ENCODE measurements around the gene CLDND2.
"Not testable (repeated sequence)": the region's sequence is repeated elsewhere in the genome, so short reads cannot be mapped to it uniquely, and the experiment has no call there.

Gene CLDND2, protein sequence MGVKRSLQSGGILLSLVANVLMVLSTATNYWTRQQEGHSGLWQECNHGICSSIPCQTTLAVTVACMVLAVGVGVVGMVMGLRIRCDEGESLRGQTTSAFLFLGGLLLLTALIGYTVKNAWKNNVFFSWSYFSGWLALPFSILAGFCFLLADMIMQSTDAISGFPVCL

DNA sequence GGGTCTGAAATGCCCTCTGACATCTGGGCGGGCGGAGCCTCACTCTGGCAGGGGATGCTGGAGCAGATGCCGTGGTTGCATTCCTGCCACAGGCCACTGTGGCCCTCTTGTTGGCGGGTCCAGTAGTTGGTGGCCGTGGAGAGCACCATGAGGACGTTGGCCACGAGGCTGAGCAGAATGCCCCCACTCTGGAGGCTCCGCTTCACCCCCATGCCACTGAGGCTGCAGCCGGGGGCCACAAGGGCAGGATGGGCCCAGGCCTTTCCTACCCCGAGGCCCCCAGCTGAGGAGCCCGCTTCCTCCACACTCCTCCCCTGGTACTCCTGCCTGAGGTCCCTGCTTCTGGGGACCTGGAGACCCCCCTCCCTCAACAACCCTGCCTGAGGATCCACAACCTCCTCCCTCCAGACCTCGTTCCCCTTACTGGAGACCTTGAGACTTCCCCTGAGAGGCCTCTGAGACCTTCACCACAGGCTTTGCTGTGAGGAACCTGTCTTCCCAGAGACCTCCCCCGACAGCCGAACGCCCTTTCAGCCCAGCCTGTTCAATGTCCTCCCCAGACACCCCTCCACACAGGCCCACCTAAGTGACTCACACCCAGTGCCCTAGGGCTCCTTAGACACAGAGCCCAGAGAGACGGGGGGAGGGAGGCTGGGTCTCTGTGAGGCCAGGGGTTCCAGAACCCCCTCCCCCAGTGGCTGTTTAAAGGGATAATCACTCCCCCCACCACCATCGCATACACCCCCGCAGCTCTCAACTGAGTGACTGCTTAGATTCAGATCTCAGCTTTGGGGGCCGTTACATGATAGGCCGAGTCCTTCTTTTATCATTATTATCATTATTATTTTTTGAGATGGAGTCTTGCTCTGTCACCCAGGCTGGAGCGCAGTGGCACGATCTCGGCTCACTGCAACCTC is at the start of gene CLDND2:
Gene CLDND2 (minus strand): TSS at position 638 of the 917 bp plus-strand sequence. CDS start 426 bp downstream, at position 212.
- no peak for DNase-seq

DNA sequence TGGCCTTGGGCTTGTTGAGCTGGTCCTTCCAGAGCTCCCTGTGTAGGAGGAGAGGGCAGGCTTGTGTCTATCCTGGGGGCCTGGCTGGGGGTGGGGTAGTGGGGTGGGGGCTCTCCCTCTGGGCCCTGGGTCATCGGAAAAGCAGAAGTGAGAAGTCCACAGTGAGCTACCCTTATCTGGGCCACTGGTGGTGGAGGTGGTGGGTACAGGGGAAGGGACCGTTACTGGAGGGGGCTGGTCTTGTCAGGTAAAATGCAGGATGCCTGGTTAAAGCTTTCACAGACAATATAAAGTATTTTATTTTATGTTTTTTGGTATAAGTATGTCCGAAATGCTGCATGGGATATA is 49.0 kb upstream of the CLDND2 start:
- no peak for DNase-seq

DNA sequence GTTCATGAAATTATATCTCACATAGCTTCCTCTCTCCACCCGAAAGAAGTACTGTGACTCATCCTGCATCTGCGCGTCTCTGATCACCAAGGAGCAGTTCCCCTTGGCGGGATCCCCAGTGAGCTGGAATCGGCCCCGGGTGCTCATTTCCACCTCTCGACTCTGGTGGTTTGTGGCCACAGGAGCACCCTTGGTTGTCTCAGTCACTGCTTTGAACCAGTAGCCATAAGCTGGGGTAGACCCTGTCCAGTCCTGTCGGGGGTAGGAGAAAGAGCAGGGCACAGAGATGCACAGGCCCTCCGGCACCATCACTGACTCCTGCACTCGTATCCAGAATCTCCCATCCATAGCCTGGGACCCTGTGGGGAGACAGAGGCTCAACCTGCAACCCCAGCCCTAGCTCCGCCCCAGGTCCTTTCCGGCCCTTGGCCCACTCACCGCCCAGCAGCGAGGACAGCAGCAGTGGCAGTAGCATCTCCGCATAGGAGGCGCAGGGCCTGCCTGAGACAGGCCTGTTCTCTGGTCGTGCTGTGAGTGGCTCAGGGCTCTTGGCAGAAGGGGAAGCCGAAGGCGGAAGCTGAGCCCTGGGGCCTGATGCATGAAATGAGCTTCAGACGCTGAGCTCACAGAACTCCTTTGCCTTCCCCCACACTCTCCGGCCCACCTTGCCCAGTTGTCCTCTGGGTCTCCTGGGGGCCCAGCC is 48.5 kb upstream of the CLDND2 start, which contains the start of gene SIGLEC10:
Gene SIGLEC10 (minus strand): TSS at position 536 of the 703 bp plus-strand sequence. CDS start 61 bp downstream, at position 475.
- DNase-seq, result no peak

DNA sequence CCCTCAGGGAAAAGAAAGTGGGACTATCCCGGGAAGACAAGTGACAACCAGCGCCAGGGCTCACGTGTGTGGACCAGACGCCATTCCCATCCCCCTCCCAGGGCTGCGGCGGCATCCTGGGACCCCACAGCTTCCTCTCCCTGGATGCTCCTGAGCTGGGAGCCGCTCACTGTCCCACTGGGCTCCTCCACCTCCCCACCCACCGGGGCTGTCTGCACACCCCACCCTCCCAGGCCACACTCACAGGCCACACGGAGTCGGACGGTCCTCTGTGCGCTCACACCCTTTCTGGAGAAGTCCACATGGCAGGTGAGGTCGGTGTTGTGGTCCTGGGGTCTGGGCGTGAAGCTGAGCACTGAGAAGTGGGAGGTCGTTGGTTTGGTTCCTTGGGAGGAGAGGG is 47.6 kb upstream of the CLDND2 start:
- not testable (repeated sequence) for DNase-seq

DNA sequence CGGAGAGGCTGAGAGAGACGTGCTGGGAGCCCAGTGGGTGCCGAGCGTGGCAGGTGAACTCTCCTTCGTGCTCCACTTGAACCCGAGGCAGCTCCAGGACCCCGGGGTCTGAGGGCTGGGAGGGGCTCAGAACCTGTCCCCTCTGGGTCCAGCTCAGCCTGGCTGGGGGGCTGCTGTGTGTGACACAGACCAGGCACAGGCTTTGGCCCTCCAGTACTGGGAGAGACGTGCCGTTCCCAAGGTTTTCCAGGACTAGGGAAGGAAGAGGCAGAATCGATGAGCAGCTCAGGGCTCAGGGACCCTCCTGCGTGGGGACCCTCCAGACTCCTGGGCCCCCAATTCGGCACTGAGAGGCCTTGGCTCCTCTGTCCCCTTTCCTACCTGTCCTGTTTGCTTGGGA is 46.4 kb upstream of the CLDND2 start:
- no peak for DNase-seq

DNA sequence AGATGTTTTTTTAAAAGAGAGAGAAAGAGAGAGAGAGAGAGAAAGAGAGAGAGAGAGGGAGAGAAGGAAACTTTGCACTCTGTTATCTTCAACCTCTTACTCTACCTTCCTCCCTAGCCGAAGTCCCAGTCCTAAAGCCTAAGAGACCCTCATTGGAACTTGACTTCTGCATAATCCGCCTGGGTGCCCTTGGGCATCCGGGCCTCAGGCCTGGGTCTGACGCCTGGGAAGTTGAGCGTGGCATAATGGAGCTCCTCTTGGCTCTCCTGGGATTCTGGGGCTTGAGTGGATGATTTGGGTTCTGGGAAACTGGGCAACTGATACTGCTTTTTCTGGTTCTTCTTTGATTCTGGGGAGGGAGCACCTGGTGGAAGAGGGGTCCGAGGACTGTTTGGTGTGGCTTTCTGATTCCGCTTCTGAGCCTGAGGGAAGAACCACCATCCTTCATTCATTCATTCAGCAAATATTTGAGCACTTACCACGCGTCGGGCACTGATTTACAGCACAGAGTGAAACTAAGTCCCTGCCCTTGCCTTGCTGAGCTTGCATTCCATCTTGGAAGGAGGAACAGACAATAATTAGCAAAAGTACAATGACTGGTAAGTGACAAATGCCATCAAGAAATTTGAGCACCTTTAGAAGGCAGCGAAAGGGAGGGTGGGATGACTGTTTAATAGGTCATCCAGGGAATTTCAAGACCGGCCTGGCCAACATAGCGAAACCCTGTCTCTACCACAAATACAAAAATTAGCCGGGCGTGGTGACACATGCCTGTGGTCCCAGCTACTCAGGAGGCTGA is 42.3 kb upstream of the CLDND2 start:
- DNase-seq, result no peak

DNA sequence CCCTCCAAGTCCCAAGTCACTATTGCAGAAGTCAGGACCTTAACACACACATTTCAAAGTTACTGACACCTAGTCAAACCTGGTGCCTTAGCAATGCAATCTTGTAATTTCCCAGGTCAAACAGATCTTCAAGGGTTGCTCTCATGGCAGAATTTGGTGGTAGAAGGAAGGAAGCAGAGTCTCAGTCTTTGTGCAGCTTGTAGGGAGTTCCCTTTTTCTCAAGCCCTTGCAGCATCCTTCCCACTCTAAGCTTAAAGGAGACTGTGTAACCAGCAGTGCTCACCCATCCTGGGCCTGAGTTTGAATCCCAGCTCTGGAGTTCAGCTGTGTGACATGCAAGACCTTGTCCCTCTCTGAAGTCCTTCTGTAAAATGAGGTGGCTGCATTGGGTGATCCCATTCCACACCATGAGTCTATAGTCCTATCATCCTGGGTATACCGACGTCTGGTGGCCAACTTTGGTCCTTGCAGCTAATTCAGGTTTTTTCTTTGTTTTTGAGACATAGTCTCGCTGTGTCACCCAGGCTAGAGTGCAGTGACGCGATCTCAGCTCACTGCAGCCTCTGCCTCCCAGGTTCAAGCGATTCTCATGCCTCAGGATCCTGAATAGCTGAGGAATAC is 38.8 kb upstream of the CLDND2 start:
- no peak for DNase-seq

DNA sequence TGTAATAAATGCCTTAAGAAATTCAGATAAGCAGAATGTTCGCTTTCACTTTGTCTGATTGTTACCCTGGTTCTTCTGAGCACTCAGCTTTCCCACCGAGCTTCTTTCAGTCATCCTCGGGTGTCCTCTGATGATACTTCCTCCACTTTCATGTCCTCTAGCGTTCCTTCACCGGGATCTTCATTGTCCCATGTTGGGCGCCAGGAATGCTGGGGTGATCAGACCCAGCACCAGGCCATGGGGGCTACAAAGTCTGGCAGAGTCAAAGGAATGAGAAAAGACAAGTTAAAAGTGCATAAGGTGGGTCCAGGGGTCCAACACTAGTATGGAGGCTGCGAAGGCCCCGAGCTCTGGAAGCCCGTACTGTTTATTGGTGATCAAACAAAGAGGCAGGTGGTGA is 33.3 kb upstream of the CLDND2 start:
- no peak for DNase-seq

DNA sequence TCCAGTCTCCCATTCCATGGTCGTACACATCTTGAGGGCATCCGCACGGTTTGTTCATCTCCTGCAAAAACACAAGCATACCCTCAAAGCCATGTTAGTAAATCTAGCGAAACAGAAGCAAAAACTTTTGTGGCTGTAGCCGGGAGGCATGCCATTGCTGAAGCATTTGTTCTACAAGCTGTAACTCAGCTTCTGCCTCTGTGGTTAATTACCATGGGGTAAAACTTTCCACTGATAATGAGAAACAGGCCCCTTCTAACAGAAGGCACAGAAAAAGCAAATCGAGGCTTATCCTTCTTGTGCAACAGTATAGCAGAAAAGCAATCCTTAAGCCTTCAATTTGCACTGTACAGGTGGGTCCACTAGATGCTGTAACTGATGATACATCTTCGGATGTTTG is 31.1 kb upstream of the CLDND2 start:
- DNase-seq, result not testable (repeated sequence)

DNA sequence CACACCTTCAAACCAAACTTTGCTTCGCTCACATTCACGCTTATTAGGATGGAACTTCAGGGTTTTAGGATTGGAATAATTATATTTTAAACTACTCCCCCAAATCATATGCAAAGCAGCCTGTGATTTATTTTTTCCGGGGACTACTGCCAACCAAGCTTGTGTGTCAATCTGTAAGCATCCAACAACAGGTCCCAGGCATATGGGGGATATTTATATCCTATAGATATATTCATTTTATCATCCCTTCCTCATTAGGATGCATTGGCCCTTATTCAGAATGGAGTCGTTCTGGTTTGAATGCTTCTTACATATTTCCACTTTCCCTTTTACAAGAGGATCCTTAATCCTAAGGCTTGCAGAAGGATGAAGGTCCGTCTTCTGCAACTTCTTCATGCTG is 30.4 kb upstream of the CLDND2 start:
- DNase-seq, result no peak

DNA sequence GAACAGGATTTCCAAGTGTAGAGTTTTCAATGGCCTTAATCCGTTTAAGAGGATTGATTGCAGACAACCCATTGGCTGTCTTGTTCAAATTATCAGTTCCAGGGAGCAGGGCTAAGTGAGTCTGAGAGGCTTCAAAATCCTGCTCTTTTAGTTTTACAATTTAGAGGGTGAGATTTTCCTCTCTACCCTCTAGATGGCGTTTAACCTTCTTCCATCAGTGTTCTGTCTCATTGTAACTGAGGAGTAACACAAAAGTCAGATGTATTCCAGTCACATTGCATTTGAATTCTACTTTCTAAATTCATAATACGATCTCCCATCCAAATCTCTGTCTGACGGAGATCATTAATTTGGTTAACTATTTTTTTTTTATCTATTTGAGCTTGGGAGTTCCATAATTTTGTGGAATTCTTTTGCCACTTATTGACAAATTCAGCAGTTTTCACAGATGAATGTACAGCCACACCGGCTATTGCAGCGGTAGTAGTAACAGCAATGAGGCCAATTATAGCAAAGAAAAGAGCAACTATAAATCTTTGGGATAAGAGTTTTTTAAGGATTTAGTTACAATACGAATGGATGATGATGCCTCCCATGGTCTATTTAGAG is 29.4 kb upstream of the CLDND2 start:
- DNase-seq, result no peak

DNA sequence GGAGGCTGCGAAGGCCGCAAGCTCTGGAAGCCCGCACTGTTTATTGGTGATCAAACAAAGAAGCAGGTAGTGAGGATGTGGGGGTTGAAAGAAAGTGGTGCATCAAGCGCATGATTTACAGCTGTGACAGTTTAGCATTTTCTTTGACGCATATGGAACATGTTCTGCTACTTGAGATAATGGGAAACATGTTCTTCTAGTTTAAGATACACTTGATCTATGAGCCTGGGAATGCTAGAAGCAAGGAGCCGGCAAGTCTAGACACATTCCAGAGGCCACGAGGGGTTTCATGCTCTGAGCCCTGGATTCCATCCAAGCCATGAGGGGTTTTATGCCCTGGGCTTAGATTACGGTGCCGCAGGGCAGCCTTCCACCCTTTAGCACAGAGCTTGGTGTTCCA is 28.6 kb upstream of the CLDND2 start:
- DNase-seq, result not testable (repeated sequence)

DNA sequence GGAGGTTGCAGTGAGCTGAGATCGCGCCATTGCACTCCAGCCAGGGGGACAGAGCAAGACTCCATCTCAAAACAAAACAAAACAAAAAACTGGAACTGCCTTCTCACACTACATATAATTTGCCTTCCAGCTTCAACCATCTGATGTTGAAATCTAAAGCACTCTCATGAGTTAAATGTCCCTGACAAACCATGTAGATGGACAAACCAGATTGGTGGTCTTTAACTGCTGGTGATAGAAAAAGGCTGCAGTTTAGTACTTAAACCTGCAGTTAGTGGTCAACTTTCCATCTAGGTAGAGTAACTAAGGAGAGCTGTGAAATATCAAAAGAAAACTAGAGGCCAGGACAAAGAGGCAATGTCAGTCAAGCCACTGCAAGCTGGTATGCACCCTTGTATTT is 27.4 kb upstream of the CLDND2 start:
- DNase-seq, result no peak

DNA sequence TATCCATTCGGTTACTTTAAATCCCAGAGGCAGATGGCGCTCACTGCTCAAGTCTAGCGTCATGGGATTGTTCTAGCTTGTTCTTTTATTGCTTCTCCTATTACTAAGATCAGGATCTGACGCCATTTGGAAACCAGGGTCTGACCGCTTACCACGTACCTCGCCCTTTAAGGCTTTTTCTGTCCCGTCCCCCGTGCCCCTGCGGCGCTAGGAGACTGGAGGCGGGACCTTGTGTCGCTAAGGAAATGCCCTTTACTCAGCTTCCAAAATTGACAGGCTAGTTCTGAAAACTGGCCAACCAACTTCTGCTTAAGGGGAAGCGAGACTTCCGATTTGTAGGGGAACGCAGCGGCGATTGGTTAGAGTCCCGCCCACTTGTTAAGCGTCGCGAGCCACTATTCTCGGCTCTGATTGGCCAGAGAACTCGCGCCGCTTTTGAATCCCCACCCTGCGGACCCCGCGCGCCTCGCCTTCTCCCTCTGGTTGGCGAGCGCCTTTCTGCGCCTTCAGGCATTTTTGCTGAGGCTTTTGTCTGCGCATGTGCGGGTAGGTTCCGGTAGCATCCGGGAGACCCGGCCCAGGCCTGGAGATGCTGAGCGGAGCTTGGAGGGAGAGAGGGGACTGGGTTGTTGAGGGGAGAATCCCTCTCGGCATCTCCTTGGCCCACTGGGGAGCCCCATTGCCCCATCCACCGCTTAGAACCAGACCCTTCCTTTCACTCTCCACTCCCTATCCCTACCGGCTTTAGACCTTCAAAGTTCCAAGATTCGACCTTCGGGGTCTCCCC is 25.4 kb upstream of the CLDND2 start:
- DNase-seq, result no peak

DNA sequence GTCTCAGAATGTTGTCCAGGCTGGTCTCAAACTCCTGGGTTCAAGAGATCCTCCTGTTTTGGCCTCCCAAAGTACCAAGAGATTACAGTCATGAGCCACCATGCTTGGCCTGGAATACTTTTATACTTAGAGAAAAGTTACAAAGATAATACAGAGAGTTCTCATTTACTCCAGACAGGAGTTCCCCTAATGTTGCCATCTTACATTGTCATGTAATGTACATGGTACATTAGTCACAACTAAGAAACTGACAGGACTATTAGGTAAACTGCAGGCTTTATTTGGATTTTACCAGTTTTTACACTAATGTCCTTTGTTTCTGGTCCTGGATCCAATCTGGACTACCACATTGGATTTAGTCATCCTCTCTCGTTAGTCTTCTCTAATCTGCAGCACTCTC is 23.9 kb upstream of the CLDND2 start:
- DNase-seq, result no peak

DNA sequence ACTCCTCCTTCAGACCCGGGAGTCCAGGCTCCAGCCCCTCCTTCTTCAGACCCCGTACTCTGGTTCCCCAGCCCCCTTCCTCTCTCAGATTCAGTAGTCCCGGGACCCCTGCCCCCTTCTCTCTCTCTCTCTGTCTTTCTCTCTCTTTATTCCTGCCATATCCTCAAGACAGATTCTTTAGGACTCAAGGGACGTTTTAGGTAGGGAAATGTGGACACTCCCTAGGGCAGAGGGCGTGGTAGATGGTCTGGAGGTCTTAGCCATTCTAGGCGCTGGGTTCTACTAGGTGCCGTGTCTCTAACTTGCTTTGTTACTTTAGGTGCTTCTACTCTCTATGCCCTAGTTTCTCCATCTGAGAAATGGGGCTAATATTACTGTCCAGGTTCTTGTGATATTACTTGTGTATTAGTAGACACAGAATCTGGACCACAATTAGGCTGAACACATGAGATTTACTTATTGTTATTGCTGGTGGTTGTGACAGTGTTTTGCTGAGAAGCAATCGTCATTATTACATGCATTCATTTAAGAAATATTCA is 22.3 kb upstream of the CLDND2 start:
- DNase-seq, result no peak

DNA sequence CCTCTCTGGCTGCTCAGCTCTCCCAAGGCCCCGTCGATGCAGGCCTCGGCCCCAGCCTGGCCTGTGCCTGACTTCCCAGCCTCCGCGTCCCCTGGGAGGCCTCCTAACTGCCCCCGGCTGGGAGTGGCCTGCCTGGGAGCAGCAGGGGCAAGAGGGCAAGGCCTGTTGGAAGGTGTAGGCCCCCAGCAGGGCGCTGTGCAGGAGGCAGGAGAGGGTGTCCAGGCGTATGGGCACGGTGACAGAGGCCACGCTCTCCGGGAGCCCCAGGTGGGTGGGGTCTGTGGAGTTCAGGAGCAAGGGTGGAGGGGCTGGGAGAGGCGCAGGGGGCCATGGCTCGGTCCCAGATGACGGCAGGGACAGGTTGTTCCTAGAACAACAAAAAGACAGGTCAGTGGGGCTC is 20.3 kb upstream of the CLDND2 start:
- no peak for DNase-seq

DNA sequence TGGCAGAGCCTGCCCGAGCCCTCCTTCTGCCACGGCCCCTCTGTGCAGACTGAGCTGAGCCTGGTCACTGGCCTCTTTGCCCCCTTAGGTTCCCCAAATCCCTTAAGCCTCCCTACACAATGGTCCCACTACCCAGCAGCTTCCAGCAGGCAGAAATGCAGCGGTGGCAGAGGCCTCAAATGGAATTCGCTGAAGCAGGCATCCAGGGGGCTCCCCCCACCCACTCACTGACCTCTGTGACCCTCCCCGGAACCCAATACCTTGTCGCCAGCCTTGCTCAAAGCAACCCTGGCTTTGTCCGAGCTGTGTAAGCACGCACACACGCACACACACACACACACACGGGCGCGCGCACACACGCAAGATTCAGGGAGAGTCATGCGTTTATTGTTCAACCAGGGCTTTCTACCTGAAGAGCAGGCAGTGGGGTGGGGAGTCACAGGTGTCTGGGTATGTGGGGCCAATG is 19.2 kb upstream of the CLDND2 start, which contains the start of gene LIM2:
Gene LIM2 (minus strand): TSS at position 51 of the 466 bp plus-strand sequence. CDS start 531 bp downstream, outside the sequence.
- DNase-seq, result no peak

DNA sequence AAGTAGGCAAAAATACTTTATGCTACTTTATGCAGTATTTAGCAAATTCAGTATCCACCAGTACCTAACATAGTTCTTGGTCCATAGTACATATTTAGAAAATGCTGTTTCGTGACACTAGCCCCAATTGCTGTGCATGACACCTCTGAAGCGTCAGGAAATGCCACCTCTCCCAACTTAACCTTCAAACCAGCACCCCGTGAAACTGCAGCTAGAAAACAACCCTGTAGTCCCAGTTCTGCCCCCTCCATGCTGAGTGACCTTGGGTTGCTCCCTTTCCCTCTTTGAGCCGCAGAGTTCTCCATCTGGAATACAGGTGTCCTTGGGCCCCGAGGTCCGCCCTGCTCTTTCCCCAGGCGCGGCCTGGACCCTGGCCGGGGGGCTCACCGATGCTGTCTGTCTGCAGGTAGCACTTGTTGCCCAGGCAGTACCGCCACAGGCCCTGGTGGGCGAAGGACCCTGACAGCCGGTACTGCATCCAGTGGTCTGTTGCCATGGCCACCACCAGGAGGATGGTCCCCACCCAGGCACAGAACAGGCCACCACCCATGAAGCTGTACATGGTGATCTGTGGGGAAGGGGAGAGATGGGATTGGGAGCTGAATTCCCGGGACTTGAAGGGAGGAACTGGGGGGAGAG is 18.2 kb upstream of the CLDND2 start:
- no peak for DNase-seq

DNA sequence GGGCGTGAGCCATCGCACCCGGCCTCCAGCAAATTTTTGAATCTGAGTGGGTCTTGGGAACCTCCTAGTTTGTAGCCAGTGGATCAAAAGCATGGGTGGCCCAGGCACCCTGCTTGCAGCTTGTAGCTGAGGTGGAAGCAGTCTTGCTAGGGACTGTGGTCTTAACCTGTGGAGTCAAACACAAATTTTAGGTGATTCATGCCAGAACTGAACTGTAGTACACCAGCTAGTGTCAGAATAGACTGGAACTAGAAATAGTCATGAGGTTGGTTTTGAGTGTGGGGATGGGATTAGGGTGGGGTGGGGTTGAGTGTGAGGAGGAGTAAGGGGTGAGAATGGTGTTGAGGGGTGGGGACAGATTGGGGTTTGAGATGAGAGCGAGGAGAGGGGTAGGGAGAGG is 13.2 kb upstream of the CLDND2 start:
- DNase-seq, result no peak

Data from NCI-H345 (cell line).